Neuronal stem cell (in vitro differentiated cells): ENCODE data around the gene MRPL43. TPM values are rescaled to one million over a fixed set of nuclear protein-coding genes. Genes with fewer than 3 reads are reported as not detected.

ENCODE experiments used
- DNase-seq: peaks from one replicate; pipeline ENCODE4 v3.0.0-alpha.2; 2013; ENCODE audit warnings: low spot score
- H2AFZ ChIP-seq: one replicate; pipeline ENCODE4 v1.6.1; 2013; ENCODE audit warnings: mild to moderate bottlenecking, low read length, inconsistent platforms
- H2AK5ac ChIP-seq: 2 replicates; pipeline ENCODE4 v1.6.1; 2013; ENCODE audit warnings: low read depth, mild to moderate bottlenecking, inconsistent platforms, low read length, moderate library complexity, mixed read lengths
- H2BK120ac ChIP-seq: 2 replicates; pipeline ENCODE4 v1.6.1; 2013; ENCODE audit warnings: low read depth, mild to moderate bottlenecking, inconsistent platforms, low read length, moderate library complexity, mixed read lengths
- H2BK12ac ChIP-seq: one replicate; pipeline ENCODE4 v1.6.1; 2013; ENCODE audit warnings: low read length, inconsistent platforms
- H2BK15ac ChIP-seq: 2 replicates; pipeline ENCODE4 v1.6.1; 2013; ENCODE audit warnings: mild to moderate bottlenecking, low read length, inconsistent platforms, mixed read lengths
- H2BK5ac ChIP-seq: one replicate; pipeline ENCODE4 v1.6.1; 2013; ENCODE audit warnings: inconsistent platforms, mild to moderate bottlenecking, low read length, moderate library complexity
- H3K14ac ChIP-seq: one replicate; pipeline ENCODE4 v1.6.1; 2013; ENCODE audit warnings: low read length, inconsistent platforms
- H3K18ac ChIP-seq: 2 replicates; pipeline ENCODE4 v1.6.1; 2013; ENCODE audit warnings: low read length, inconsistent platforms
- H3K23ac ChIP-seq: 2 replicates; pipeline ENCODE4 v1.6.1; 2013; ENCODE audit warnings: low read depth, mild to moderate bottlenecking, mixed read lengths, low read length, inconsistent platforms; ENCODE audit not compliant: poor library complexity
- H3K27ac ChIP-seq: replicated peaks from 3 replicates; pipeline ENCODE4 v1.5.1; 2013; ENCODE audit warnings: low read length, inconsistent platforms
- H3K27me3 ChIP-seq, 3 experiments: 2 replicates each; pipeline ENCODE4 v1.6.1; 2013; ENCODE audit warnings: low read length in 3 of 3, mild to moderate bottlenecking in 2 of 3, inconsistent platforms in 1 of 3, low read depth in 1 of 3, mixed read lengths in 1 of 3, moderate library complexity in 1 of 3; ENCODE audit not compliant: control insufficient read depth in 3 of 3, insufficient read depth in 3 of 3
- H3K36me3 ChIP-seq, 2 donors: replicated peaks in 1 of 2; 2 replicates each; pipeline ENCODE4 v1.6.1; 2013; ENCODE audit warnings: low read length in 2 of 2; ENCODE audit not compliant: control insufficient read depth in 2 of 2, insufficient read depth in 2 of 2
- H3K4ac ChIP-seq: 2 replicates; pipeline ENCODE4 v1.6.1; 2013; ENCODE audit warnings: inconsistent platforms, mild to moderate bottlenecking, low read length, moderate library complexity
- H3K4me1 ChIP-seq, 2 donors: 1 replicate in 1 of 2; 2 replicates in 1 of 2; pipeline ENCODE4 v1.6.1; 2013; ENCODE audit warnings: low read length in 2 of 2, low read depth in 1 of 2; ENCODE audit not compliant: control insufficient read depth in 2 of 2, insufficient read depth in 1 of 2
- H3K4me2 ChIP-seq: one replicate; pipeline ENCODE4 v1.6.1; 2013; ENCODE audit warnings: mild to moderate bottlenecking, low read length, inconsistent platforms; ENCODE audit not compliant: insufficient read depth, poor library complexity, severe bottlenecking
- H3K4me3 ChIP-seq, 2 donors: 2 replicates each; pipeline ENCODE4 v1.5.1; 2013; ENCODE audit warnings: low read length in 2 of 2, mild to moderate bottlenecking in 2 of 2, inconsistent platforms in 1 of 2, moderate library complexity in 1 of 2
- H3K79me1 ChIP-seq: one replicate; pipeline ENCODE4 v1.6.1; 2013; ENCODE audit warnings: low read depth, mild to moderate bottlenecking, inconsistent platforms, low read length, moderate library complexity
- H3K9ac ChIP-seq: one replicate; pipeline ENCODE4 v1.6.1; 2013; ENCODE audit warnings: mild to moderate bottlenecking, low read depth, low read length, inconsistent platforms; ENCODE audit not compliant: poor library complexity
- H3K9me3 ChIP-seq, 2 donors: replicated peaks in 1 of 2; 2 replicates each; pipeline versions ENCODE3 to v1.6.1; 2013; ENCODE audit warnings: low read length in 2 of 2, mild to moderate bottlenecking in 2 of 2, inconsistent platforms in 1 of 2, low read depth in 1 of 2, mixed read lengths in 1 of 2, moderate library complexity in 1 of 2; ENCODE audit not compliant: control insufficient read depth in 2 of 2, insufficient read depth in 1 of 2
- H4K8ac ChIP-seq: one replicate; pipeline ENCODE4 v1.6.1; 2013; ENCODE audit warnings: low read depth, mild to moderate bottlenecking, inconsistent platforms, low read length, moderate library complexity
- H4K91ac ChIP-seq: one replicate; pipeline ENCODE4 v1.6.1; 2013; ENCODE audit warnings: low read length, low read depth, mild to moderate bottlenecking, inconsistent platforms; ENCODE audit not compliant: poor library complexity
- WGBS, 2 donors: extraction: QIAGEN DNeasy Blood & Tissue Kit; methylation state at CpG; one replicate each; pipeline ENCODE4 v1.1.7; 2013; ENCODE audit warnings: missing lambda C conversion rate in 2 of 2, mixed read lengths in 1 of 2; ENCODE audit not compliant: insufficient read length in 2 of 2, insufficient replicate concordance in 1 of 2; ENCODE audit errors: extremely low coverage in 2 of 2; 5-methylcytosine and 5-hydroxymethylcytosine counted together
- polyA plus RNA-seq, 2 experiments: library from polyadenylated mRNA; stranded (reverse); fragments of 200-250 nt; gene quantifications; one replicate each; pipeline ENCODE4 v1.2.3, GENCODE V29; 2013

Gene MRPL43
- 72.6 TPM for polyA plus RNA-seq (2013, experiment 1 of 2)
- 69.4 TPM for polyA plus RNA-seq (2013, experiment 2 of 2)

GRCh38 chr10:100986952-100987684 lies at the start of gene MRPL43, which contains the start of gene TWNK:
Gene MRPL43, minus strand, starts transcription at chr10:100987497. Its CDS starts 54 bp downstream, at chr10:100987443.
Gene TWNK, plus strand, starts transcription at chr10:100987543. Its CDS starts 668 bp downstream, at chr10:100988211.
- Histone ChIP-seq H3K4ac (no peak within 1 kb of the TSS), H2BK12ac (no peak within 1 kb of the TSS), H3K4me2 (peak within 1 kb of the TSS; percentile 82), H3K9me3 (peaks cover 0 to 3% of the 10 kb centered on the region in 2 donors), H3K4me1 (peaks cover 12 to 13% of the 10 kb centered on the region in 2 donors), H2BK15ac (peak within 1 kb of the TSS; percentile 65), H2BK120ac (no peak within 1 kb of the TSS), H3K23ac (peak within 1 kb of the TSS; percentile 97), H3K18ac (peak within 1 kb of the TSS; percentile 98), H3K27ac (peak within 1 kb of the TSS; percentile 72), H2BK5ac (peak within 1 kb of the TSS; percentile 91), H4K91ac (no peak within 1 kb of the TSS), H3K4me3 (peak within 1 kb of the TSS; percentile 88 to 93), H3K14ac (peak within 1 kb of the TSS; percentile 39), H2AK5ac (peak within 1 kb of the TSS; percentile 67), H3K9ac (peak within 1 kb of the TSS; percentile 98), H3K79me1 (peaks cover 10% of the 10 kb centered on the region), H4K8ac (no peak within 1 kb of the TSS), H3K27me3 (no peaks in the 10 kb centered on the region), H3K36me3 (peaks cover 34 to 71% of the 10 kb centered on the region in 2 donors), H2AFZ (peak within 1 kb of the TSS; percentile 98)
- DNase-seq: peak; percentile 82
- WGBS, 2 donors: no CpG with 5 or more reads among the region's 75 CpGs

DNA sequence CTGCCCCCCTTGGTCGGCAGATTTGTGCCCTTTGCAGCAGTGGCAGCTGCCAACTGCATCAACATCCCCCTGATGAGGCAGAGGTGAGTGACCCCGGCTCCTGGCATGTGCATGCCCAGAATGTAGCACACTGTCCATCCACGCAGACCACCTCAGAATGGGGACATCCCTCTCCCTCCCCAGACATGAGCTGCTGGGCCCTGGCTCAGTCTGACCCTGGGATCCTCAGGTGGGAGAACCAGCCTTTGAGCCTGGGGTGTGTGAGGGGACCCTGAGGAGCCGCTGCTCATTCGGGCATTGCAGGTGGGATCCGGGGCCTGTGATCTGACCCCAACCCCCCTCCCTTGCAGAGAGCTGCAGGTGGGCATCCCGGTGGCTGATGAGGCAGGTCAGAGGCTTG lies 49.4 kb upstream of the MRPL43 start:
- H3K23ac ChIP-seq: no peak overlapping the region
- H3K79me1 ChIP-seq: no peaks in the 10 kb centered on the region
- no peak overlapping the region for H4K8ac ChIP-seq
- H2BK5ac ChIP-seq: no peak overlapping the region
- no peak overlapping the region for H3K9ac ChIP-seq
- no peak overlapping the region for H2AFZ ChIP-seq
- no peak overlapping the region for H3K27ac ChIP-seq
- H3K36me3 ChIP-seq: no peaks in the 10 kb centered on the region
- DNase-seq: no peak
- no CpG with 5 or more reads among the region's 7 CpGs for WGBS, 2 donors
- no peak overlapping the region for H3K4me2 ChIP-seq
- peak overlapping the region; percentile 33 for H3K18ac ChIP-seq
- H3K27me3 ChIP-seq: peaks cover 7 to 44% (median 32%) of the 10 kb centered on the region in 3 experiments
- no peak overlapping the region for H4K91ac ChIP-seq
- no peak overlapping the region for H2BK15ac ChIP-seq
- H2BK120ac ChIP-seq: no peak overlapping the region
- no peak overlapping the region for H3K4ac ChIP-seq
- H2AK5ac ChIP-seq: peak overlapping the region; percentile 41
- no peak overlapping the region for H3K14ac ChIP-seq
- no peak overlapping the region for H2BK12ac ChIP-seq
- H3K4me3 ChIP-seq: no peak overlapping the region
- peaks cover 0 to 2% of the 10 kb centered on the region in 2 donors for H3K9me3 ChIP-seq
- peaks cover 13 to 14% of the 10 kb centered on the region in 2 donors for H3K4me1 ChIP-seq

- Histone ChIP-seq H2AFZ (no peak overlapping the region), H3K4ac (no peak overlapping the region), H2BK120ac (no peak overlapping the region), H3K4me3 (no peak overlapping the region), H2BK15ac (peak overlapping the region; percentile 4), H3K4me2 (no peak overlapping the region), H3K27me3 (peaks cover 11 to 50% (median 38%) of the 10 kb centered on the region in 3 experiments), H3K36me3 (no peaks in the 10 kb centered on the region), H3K18ac (peak overlapping the region; percentile 33), H3K23ac (no peak overlapping the region), H2BK5ac (no peak overlapping the region), H3K4me1 (peaks cover 18% of the 10 kb centered on the region in 2 donors), H4K8ac (no peak overlapping the region), H4K91ac (no peak overlapping the region), H3K14ac (no peak overlapping the region), H3K9ac (no peak overlapping the region), H3K79me1 (no peaks in the 10 kb centered on the region), H3K9me3 (peaks cover 0 to 2% of the 10 kb centered on the region in 2 donors), H3K27ac (no peak overlapping the region), H2BK12ac (no peak overlapping the region), H2AK5ac (peak overlapping the region; percentile 41)
- no peak for DNase-seq
- WGBS, 2 donors: no CpG with 5 or more reads among the region's 10 CpGs
Observed at GRCh38 chr10:101035916-101036702, 48.8 kb upstream of the MRPL43 start.

DNA sequence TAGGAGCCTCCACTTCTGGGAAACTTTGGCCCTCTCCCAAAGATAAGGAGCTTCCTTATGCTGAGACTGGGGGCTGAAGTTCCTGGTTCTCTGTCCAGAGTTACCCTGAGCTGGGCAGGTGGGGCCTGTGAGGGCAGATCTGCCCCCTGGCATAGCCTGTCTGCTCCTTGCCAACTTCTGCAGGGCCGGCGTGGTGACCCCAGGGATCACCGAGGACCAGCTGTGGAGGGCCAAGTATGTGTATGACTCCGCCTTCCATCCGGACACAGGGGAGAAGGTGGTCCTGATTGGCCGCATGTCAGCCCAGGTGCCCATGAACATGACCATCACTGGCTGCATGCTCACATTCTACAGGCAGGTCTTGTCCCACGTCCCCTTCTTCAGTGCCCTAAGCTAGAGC lies 48.0 kb upstream of the MRPL43 start:
- H3K79me1 ChIP-seq: no peaks in the 10 kb centered on the region
- WGBS, 2 donors: no CpG with 5 or more reads among the region's 7 CpGs
- peak overlapping the region; percentile 60 for H3K14ac ChIP-seq
- H2BK5ac ChIP-seq: no peak overlapping the region
- peak overlapping the region; percentile 92 for H2BK120ac ChIP-seq
- H3K4me3 ChIP-seq: no peak overlapping the region
- peaks cover 20 to 22% of the 10 kb centered on the region in 2 donors for H3K4me1 ChIP-seq
- H3K9me3 ChIP-seq: peaks cover 0 to 2% of the 10 kb centered on the region in 2 donors
- DNase-seq: no peak
- no peak overlapping the region for H2AFZ ChIP-seq
- H3K27me3 ChIP-seq: peaks cover 11 to 56% (median 45%) of the 10 kb centered on the region in 3 experiments
- H3K36me3 ChIP-seq: no peaks in the 10 kb centered on the region
- no peak overlapping the region for H2BK12ac ChIP-seq
- H3K4me2 ChIP-seq: no peak overlapping the region
- H4K8ac ChIP-seq: no peak overlapping the region
- H4K91ac ChIP-seq: no peak overlapping the region
- H3K4ac ChIP-seq: no peak overlapping the region
- no peak overlapping the region for H3K23ac ChIP-seq
- no peak overlapping the region for H3K18ac ChIP-seq
- no peak overlapping the region for H2BK15ac ChIP-seq
- no peak overlapping the region for H3K9ac ChIP-seq
- H2AK5ac ChIP-seq: no peak overlapping the region
- no peak overlapping the region for H3K27ac ChIP-seq
